WI38 (cell line): ENCODE data around the gene RPP21.

ENCODE experiments used
- H3K4me3 ChIP-seq: 2 replicates; pipeline ENCODE4 v1.5.1; 2011; ENCODE audit warnings: low read depth, mild to moderate bottlenecking, control low read depth, low read length
- TF ChIP-seq, protein P1 (sequence below): IDR thresholded peaks from 2 replicates; pipeline ENCODE4 v1.5.1; 2012; ENCODE audit warnings: low read depth, mild to moderate bottlenecking, control low read depth, low read length

The RPP21 gene

GRCh38 chr6:30349421-30350177 is 4.6 kb downstream of the RPP21 start:
- H3K4me3 ChIP-seq, result no peak overlapping the region
- TF ChIP-seq, protein P1, sequence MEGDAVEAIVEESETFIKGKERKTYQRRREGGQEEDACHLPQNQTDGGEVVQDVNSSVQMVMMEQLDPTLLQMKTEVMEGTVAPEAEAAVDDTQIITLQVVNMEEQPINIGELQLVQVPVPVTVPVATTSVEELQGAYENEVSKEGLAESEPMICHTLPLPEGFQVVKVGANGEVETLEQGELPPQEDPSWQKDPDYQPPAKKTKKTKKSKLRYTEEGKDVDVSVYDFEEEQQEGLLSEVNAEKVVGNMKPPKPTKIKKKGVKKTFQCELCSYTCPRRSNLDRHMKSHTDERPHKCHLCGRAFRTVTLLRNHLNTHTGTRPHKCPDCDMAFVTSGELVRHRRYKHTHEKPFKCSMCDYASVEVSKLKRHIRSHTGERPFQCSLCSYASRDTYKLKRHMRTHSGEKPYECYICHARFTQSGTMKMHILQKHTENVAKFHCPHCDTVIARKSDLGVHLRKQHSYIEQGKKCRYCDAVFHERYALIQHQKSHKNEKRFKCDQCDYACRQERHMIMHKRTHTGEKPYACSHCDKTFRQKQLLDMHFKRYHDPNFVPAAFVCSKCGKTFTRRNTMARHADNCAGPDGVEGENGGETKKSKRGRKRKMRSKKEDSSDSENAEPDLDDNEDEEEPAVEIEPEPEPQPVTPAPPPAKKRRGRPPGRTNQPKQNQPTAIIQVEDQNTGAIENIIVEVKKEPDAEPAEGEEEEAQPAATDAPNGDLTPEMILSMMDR, result no peak

DNA sequence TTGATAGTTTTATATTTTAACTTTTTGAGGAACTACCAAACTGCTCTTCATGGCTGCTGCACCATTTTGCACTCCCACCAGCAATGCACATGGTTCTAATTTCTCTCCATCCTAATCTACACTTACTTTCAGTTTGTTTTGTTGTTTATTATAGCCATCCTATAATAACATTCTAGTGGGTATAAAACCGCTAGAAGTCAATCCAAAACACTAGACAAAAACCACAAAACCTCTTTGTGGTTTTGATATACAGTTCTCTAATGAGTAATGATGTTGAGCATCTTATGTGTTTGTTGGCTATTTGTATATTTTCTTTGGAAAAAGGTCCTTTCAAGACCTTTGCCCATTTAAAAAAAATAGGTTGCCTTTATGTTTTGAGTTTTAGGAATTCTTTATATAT is 5.6 kb downstream of the RPP21 start:
- TF ChIP-seq, protein P1, result no peak
- no peak overlapping the region for H3K4me3 ChIP-seq

GRCh38 chr6:30352550-30352949 is 7.6 kb downstream of the RPP21 start:
- H3K4me3 ChIP-seq, result no peak overlapping the region
- TF ChIP-seq, protein P1, result no peak

GRCh38 chr6:30355281-30355680 is 10.3 kb downstream of the RPP21 start:
- TF ChIP-seq, protein P1, result no peak
- no peak overlapping the region for H3K4me3 ChIP-seq

DNA sequence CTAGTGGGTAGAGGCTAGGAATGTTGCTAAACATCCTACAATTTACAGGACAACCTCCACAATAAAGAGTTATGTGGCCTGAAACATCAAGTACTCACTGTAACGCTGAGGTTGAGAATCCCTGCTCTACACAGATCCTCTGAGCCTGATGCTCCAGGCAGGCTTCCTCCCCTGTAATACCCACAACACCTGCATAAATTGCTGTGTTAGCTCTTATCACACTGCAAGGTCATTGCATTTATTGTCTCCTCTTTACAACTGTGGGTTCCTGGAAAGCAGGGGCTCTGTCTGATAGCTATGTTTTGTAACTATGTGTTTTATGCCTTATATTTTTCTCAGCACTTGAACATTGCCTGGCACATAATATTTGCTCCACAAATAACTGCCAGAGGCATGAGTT is 11.6 kb downstream of the RPP21 start:
- TF ChIP-seq, protein P1, result no peak
- H3K4me3 ChIP-seq, result no peak overlapping the region

- peak overlapping the region; percentile 53 for H3K4me3 ChIP-seq
- TF ChIP-seq, protein P1, result peak; percentile 83
Measured at GRCh38 chr6:30357678-30358540, 13.0 kb downstream of the RPP21 start.

DNA sequence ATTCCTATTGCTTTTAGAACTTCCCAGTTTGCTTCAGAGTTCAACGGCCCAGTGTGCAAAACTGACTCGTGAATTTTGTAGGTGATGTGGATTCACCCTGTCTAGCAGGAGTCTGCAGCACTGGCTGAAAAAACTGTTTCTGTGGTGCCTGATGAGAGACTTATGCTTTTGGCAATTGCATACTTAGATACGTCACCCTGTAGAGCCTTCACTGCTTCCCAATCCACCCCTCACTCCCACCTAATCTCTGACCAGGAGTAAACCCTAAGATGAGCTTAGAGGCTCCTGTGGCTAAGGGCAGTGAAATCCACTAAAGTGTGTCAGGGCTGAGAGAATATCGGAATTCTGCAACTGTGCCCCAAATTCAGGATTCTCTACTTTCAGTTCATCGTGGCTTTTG is 14.3 kb downstream of the RPP21 start:
- TF ChIP-seq, protein P1, result no peak

More for the DNA sequence above, 14.3 kb downstream of the RPP21 start:
- H3K4me3 ChIP-seq, result no peak overlapping the region
